Hematopoietic multipotent progenitor cell treated with erythropoietin and hydrocortisone succinate and interleukin-3 and kit ligand, for 15 days (in vitro differentiated cells): ENCODE measurements around the gene MMP24.
"Not testable (repeated sequence)": the region's sequence is repeated elsewhere in the genome, so short reads cannot be mapped to it uniquely, and the experiment has no call there.

ENCODE experiments used
- DNase-seq: peaks from one replicate; pipeline ENCODE4 v3.0.0-alpha.2; 2015; ENCODE audit warnings: low spot score

MMP24 gene

GRCh38 chr20:35260426-35260825, 33.9 kb downstream of the MMP24 start:
- no peak for DNase-seq

GRCh38 chr20:35262321-35262720, 35.8 kb downstream of the MMP24 start:
- DNase-seq, result not testable (repeated sequence)

- DNase-seq, result not testable (repeated sequence)
Measured at GRCh38 chr20:35262731-35263531, 36.4 kb downstream of the MMP24 start.

- no peak for DNase-seq
Measured at GRCh38 chr20:35263532-35264341, 37.2 kb downstream of the MMP24 start.

GRCh38 chr20:35264755-35265154, 38.3 kb downstream of the MMP24 start:
- DNase-seq, result no peak

- DNase-seq, result no peak
Measured at GRCh38 chr20:35267092-35267491, 40.6 kb downstream of the MMP24 start.

- DNase-seq, result peak; percentile 47
Measured at GRCh38 chr20:35269055-35269781, 42.7 kb downstream of the MMP24 start.

GRCh38 chr20:35270021-35270902, 43.8 kb downstream of the MMP24 start:
- DNase-seq, result no peak

GRCh38 chr20:35271073-35271882, 44.8 kb downstream of the MMP24 start:
- no peak for DNase-seq

GRCh38 chr20:35271904-35272303, 45.4 kb downstream of the MMP24 start:
- no peak for DNase-seq

GRCh38 chr20:35273449-35274171, 47.1 kb downstream of the MMP24 start:
- DNase-seq, result no peak

GRCh38 chr20:35274172-35275092, 47.9 kb downstream of the MMP24 start:
- DNase-seq, result no peak

GRCh38 chr20:35275741-35276251, 49.3 kb downstream of the MMP24 start:
- no peak for DNase-seq

- DNase-seq, result no peak
Measured at GRCh38 chr20:35276408-35276807, 49.9 kb downstream of the MMP24 start.

- DNase-seq, result no peak
Measured at GRCh38 chr20:35277127-35277526, 50.6 kb downstream of the MMP24 start.

- peak; percentile 88 for DNase-seq
Measured at GRCh38 chr20:35277531-35278395, 51.3 kb downstream of the MMP24 start, which contains the start of gene MMP24OS. Gene MMP24OS (minus strand): TSS chr20:35278122. CDS start chr20:35277929, 193 bp downstream.

GRCh38 chr20:35279040-35279439, 52.5 kb downstream of the MMP24 start:
- no peak for DNase-seq
